SK-N-MC (cell line): ENCODE data around the gene TMEM87B.

Experiments
- EZH2 ChIP-seq: fragments of 200-600 bp; sonication (generic); IDR thresholded peaks from one replicate; pipeline ENCODE4 v1.6.1; 2017; ENCODE audit warnings: antibody characterized with exemption
- FOXP2 ChIP-seq: optimal IDR thresholded peaks from 2 replicates; pipeline ENCODE3; 2011; ENCODE audit warnings: mild to moderate bottlenecking, moderate library complexity; ENCODE audit not compliant: insufficient read depth; ENCODE audit errors: extremely low read length, control extremely low read depth
- POLR2AphosphoS5 ChIP-seq: IDR thresholded peaks from 2 replicates; pipeline ENCODE4 v1.6.1; 2012; ENCODE audit warnings: mild to moderate bottlenecking, low read depth, low read length, borderline replicate concordance

GRCh38 chr2:112164876-112165275 is 109.8 kb downstream of the TMEM87B start:
- TF ChIP-seq POLR2AphosphoS5 = no peak
- TF ChIP-seq EZH2 = no peak
- TF ChIP-seq FOXP2 = no peak
